Fibroblast of the aortic adventitia (primary cell): ENCODE measurements around the gene HCRTR1. TPM values are rescaled to one million over a fixed set of nuclear protein-coding genes. Genes with fewer than 3 reads are reported as not detected.

Source experiments
- DNase-seq: peaks from one replicate; pipeline ENCODE4 v3.0.0-alpha.2; 2010; ENCODE audit warnings: low read depth
- H3K4me3 ChIP-seq: 2 replicates; pipeline ENCODE4 v1.5.1; 2011; ENCODE audit warnings: low read depth, mild to moderate bottlenecking, control low read depth, low read length, moderate library complexity
- total RNA-seq: library from RNA; depleted of rRNA; stranded (reverse); fragments of >200 nt; gene quantifications from 2 replicates; pipeline ENCODE4 v1.2.3, GENCODE V29; 2012; ENCODE audit warnings: low replicate concordance
- TF ChIP-seq, protein P1 (sequence below): IDR thresholded peaks from 2 replicates; pipeline ENCODE4 v1.5.1; 2011; ENCODE audit warnings: mild to moderate bottlenecking, low read length, control low read depth, inconsistent platforms; ENCODE audit not compliant: insufficient read depth

Gene HCRTR1
- total RNA-seq, 1 donor: 0.18 TPM

GRCh38 chr1:31642366-31642765 is 24.9 kb downstream of the HCRTR1 start:
- no peak overlapping the region for H3K4me3 ChIP-seq
- TF ChIP-seq, protein P1, sequence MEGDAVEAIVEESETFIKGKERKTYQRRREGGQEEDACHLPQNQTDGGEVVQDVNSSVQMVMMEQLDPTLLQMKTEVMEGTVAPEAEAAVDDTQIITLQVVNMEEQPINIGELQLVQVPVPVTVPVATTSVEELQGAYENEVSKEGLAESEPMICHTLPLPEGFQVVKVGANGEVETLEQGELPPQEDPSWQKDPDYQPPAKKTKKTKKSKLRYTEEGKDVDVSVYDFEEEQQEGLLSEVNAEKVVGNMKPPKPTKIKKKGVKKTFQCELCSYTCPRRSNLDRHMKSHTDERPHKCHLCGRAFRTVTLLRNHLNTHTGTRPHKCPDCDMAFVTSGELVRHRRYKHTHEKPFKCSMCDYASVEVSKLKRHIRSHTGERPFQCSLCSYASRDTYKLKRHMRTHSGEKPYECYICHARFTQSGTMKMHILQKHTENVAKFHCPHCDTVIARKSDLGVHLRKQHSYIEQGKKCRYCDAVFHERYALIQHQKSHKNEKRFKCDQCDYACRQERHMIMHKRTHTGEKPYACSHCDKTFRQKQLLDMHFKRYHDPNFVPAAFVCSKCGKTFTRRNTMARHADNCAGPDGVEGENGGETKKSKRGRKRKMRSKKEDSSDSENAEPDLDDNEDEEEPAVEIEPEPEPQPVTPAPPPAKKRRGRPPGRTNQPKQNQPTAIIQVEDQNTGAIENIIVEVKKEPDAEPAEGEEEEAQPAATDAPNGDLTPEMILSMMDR: no peak
- no peak for DNase-seq

DNA sequence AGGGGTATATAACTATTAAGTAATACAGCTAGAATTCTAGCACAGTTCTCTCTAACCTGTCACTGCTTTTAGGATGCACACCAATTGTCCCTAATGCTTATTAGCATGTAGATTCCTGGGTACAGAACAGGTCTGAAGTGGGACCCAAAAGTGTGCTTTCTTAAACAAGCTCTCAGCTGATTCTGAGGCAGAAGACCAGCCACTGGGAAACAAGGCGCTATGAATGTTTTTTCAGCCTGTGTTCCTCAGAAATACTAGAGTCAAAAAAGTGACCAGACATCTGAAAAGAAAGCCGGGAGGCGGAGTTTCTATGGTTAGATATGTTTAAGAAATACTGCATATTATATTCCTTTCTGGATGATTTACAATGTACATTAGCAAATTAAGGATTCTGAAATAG is 25.4 kb downstream of the HCRTR1 start:
- H3K4me3 ChIP-seq: no peak overlapping the region
- TF ChIP-seq, protein P1: no peak
- no peak for DNase-seq

- TF ChIP-seq, protein P1: no peak
- DNase-seq: no peak
These were observed 26.6 kb downstream of the HCRTR1 start for GRCh38 chr1:31643976-31644559.

GRCh38 chr1:31644560-31645273 is 27.2 kb downstream of the HCRTR1 start, which contains the start of gene PEF1:
Gene PEF1, minus strand, starts transcription at chr1:31644876. Its CDS starts 12 bp downstream, at chr1:31644864.
- TF ChIP-seq, protein P1: no peak
- DNase-seq: peak; percentile 98
- H3K4me3 ChIP-seq: peak within 1 kb of the TSS; percentile 95

More at GRCh38 chr1:31643976-31644559, 26.6 kb downstream of the HCRTR1 start:
- H3K4me3 ChIP-seq: peak overlapping the region; percentile 95

DNA sequence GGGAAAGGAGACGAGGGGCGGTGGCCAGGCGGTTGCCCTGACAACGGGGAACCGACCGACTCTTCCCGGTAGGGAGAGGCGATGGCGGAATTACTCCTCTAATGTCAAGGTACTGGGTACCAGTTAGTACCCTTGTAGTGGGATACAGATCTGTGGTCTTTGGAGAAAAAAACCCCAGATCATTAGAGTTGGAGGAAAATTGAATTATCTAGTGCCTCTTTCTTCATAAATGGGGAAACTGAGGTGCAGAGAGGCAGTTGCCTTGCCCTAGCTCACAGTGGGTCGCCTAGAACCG is 27.7 kb downstream of the HCRTR1 start:
- H3K4me3 ChIP-seq: peak overlapping the region; percentile 95
- TF ChIP-seq, protein P1: no peak
- DNase-seq: no peak

GRCh38 chr1:31646259-31646960 is 28.9 kb downstream of the HCRTR1 start:
- DNase-seq: no peak
- no peak overlapping the region for H3K4me3 ChIP-seq
- TF ChIP-seq, protein P1: no peak
